Stomach (tissue), 9 donors: Measurements from ENCODE around the gene LRMDA. TPM values are rescaled to one million over a fixed set of nuclear protein-coding genes. Genes with fewer than 3 reads are reported as not detected.
A peak's percentile ranks its signal among the peaks of the same experiment; 100 is the strongest.

Experiments used
- DNase-seq, 2 donors: peaks; one replicate each; pipeline versions ENCODE4 v3.0.0 to v3.0.0-alpha.2; 2013 to 2019
- H3K27ac ChIP-seq, 5 donors: fragments of 200-600 bp in 4 of 5; sonication (generic) in 4 of 5; one replicate each; pipeline ENCODE4 v1.5.1; 2013 to 2019; ENCODE audit warnings: mild to moderate bottlenecking in 1 of 5, moderate library complexity in 1 of 5
- H3K27me3 ChIP-seq, 3 donors: fragments of 200-600 bp; sonication (generic); one replicate each; pipeline ENCODE4 v1.5.1; 2017 to 2019; ENCODE audit warnings: mixed run types in 1 of 3
- H3K36me3 ChIP-seq, 4 donors: fragments of 200-600 bp; sonication (generic); 1 replicate in 3 of 4; 2 replicates in 1 of 4; pipeline ENCODE4 v1.5.1; 2016 to 2019
- H3K4me1 ChIP-seq, 4 donors: fragments of 200-600 bp; sonication (generic); one replicate each; pipeline ENCODE4 v1.5.1; 2016 to 2019
- H3K4me3 ChIP-seq, 4 donors: fragments of 200-600 bp; sonication (generic) in 3 of 4; one replicate each; pipeline ENCODE4 v1.5.1; 2016 to 2019; ENCODE audit warnings: mild to moderate bottlenecking in 1 of 4
- H3K9me3 ChIP-seq, 4 donors: fragments of 200-600 bp; sonication (generic); one replicate each; pipeline ENCODE4 v1.5.1; 2016 to 2019
- EP300 ChIP-seq: sonication (generic); formaldehyde crosslinking; IDR thresholded peaks from one replicate; pipeline ENCODE4 v1.6.1; 2017; ENCODE audit warnings: antibody characterized with exemption
- POLR2A ChIP-seq, 4 donors: fragments of 450-650 bp; IDR thresholded peaks; one replicate each; pipeline ENCODE4 v1.6.1; 2016; ENCODE audit warnings: antibody characterized with exemption in 4 of 4, control low read depth in 2 of 4, mild to moderate bottlenecking in 1 of 4, moderate library complexity in 1 of 4
- POLR2AphosphoS5 ChIP-seq, 3 donors: sonication (generic); formaldehyde crosslinking; IDR thresholded peaks; one replicate each; pipeline ENCODE4 v1.6.1; 2016; ENCODE audit warnings: antibody characterized with exemption in 3 of 3
- WGBS, 5 donors: extraction: QIAGEN DNeasy Blood & Tissue Kit in 3 of 5; methylation state at CpG; one replicate each; pipeline versions ENCODE4 v1.1.5 to v1.1.7; 2013 to 2018; 5-methylcytosine and 5-hydroxymethylcytosine counted together
- intact Hi-C: fragments of 100-400 bp; cut with DNase I; formaldehyde crosslinking; loops from one replicate; pipeline ENCODE4 v1.15.1; 2023; ENCODE audit warnings: low total_unique reads
- polyA plus RNA-seq, 3 donors: library from polyadenylated mRNA; stranded (reverse); fragments of 200-250 nt; gene quantifications; one replicate each; pipeline ENCODE4 v1.2.3, GENCODE V29; 2013
- total RNA-seq, 5 donors: library from RNA; depleted of rRNA; stranded (reverse); fragments of >200 nt; gene quantifications; one replicate each; pipeline versions ENCODE4 v1.1.0 to v1.2.3, GENCODE V29; 2014 to 2016
- TF ChIP-seq, protein P1 (sequence below), 7 experiments: fragments of 450-650 bp in 4 of 7; fragments of 200-600 bp in 3 of 7; sonication (generic) in 3 of 7; IDR thresholded peaks; one replicate each; pipeline ENCODE4 v1.5.1; 2016 to 2019; ENCODE audit warnings: antibody characterized with exemption in 7 of 7, control low read depth in 2 of 7, mild to moderate bottlenecking in 1 of 7
- donor health status: healthy with polysubstance abuse.
- donor health status: Bipolar disorder and iron deficiency.
- donor health status: healthy.

Gene LRMDA
- total and polyA plus RNA-seq, 8 donors = 1.3 to 30.2 (median 13.6) TPM; not detected in 1

DNA sequence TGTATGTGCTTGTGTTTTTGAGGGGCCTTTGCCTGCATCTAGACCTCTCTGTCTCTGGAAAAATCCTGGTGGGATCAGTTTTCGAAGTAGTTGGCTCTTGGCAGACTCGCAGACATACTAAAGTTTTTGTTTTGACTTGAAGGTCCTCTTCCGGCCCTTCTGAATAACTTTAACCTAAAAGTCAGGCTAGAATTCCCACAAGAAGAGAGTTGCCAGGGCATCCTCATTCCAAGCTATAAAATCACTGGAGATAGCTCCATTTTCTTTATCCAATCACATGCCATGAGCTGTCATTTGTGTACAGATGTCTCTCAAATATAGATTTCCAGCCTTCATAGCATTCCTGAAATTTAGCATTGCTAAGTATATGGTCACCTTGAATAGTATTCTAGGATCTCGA lies 967.8 kb downstream of the LRMDA start:
- no peak overlapping the region for H3K4me3 ChIP-seq
- intact Hi-C loops = no loop called here
- WGBS, 5 donors = 85 to 95% (median 92%) methylated on average over 4 of the region's 4 CpGs

DNA sequence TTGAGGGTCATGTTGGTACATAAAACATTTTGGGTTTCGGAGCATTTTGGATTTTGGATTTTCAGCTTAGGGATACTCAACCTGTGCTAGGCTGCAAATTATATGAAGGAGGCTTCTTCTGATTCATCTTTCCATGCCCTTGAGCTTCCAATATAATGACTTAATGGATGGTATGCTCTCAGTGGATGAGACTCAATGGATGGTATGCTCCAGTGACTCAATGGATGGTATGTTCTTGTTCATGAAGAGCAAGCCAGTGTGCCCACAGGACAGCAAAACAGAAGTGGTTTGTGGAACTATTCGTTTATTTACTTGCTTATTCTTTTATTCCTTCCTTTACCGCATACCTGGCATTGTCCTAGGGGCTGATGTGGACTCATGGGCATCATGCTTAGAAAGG lies 969.6 kb downstream of the LRMDA start:
- no peak overlapping the region for H3K4me3 ChIP-seq
- WGBS, 5 donors = 89 to 96% (median 92%) methylated on average over 3 of the region's 3 CpGs
- no peaks in the 10 kb centered on the region for H3K36me3 ChIP-seq
- H3K27me3 ChIP-seq = no peaks in the 10 kb centered on the region
- no peak overlapping the region for H3K27ac ChIP-seq
- no peak for DNase-seq
- peaks cover 0 to 23% (median 0%) of the 10 kb centered on the region in 4 donors for H3K4me1 ChIP-seq
- intact Hi-C loops = no loop called here
- TF ChIP-seq, protein P1, sequence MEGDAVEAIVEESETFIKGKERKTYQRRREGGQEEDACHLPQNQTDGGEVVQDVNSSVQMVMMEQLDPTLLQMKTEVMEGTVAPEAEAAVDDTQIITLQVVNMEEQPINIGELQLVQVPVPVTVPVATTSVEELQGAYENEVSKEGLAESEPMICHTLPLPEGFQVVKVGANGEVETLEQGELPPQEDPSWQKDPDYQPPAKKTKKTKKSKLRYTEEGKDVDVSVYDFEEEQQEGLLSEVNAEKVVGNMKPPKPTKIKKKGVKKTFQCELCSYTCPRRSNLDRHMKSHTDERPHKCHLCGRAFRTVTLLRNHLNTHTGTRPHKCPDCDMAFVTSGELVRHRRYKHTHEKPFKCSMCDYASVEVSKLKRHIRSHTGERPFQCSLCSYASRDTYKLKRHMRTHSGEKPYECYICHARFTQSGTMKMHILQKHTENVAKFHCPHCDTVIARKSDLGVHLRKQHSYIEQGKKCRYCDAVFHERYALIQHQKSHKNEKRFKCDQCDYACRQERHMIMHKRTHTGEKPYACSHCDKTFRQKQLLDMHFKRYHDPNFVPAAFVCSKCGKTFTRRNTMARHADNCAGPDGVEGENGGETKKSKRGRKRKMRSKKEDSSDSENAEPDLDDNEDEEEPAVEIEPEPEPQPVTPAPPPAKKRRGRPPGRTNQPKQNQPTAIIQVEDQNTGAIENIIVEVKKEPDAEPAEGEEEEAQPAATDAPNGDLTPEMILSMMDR (IDR thresholded peaks at IDR 0.05) = no peak
- TF ChIP-seq POLR2AphosphoS5 (IDR thresholded peaks at IDR 0.05) (no peak), EP300 (no peak), POLR2A (IDR thresholded peaks at IDR 0.05) (no peak)
- peaks cover 0 to 6% (median 0%) of the 10 kb centered on the region in 4 donors for H3K9me3 ChIP-seq

More for the DNA sequence above, 967.8 kb downstream of the LRMDA start:
- Histone ChIP-seq H3K4me1 (peaks cover 0 to 23% (median 0%) of the 10 kb centered on the region in 4 donors), H3K9me3 (no peaks in the 10 kb centered on the region), H3K27ac (no peak overlapping the region), H3K27me3 (no peaks in the 10 kb centered on the region), H3K36me3 (no peaks in the 10 kb centered on the region)
- TF ChIP-seq POLR2A (IDR thresholded peaks at IDR 0.05) (no peak), POLR2AphosphoS5 (IDR thresholded peaks at IDR 0.05) (no peak), EP300 (no peak)
- TF ChIP-seq, protein P1 (IDR thresholded peaks at IDR 0.05) = no peak
- DNase-seq = no peak

DNA sequence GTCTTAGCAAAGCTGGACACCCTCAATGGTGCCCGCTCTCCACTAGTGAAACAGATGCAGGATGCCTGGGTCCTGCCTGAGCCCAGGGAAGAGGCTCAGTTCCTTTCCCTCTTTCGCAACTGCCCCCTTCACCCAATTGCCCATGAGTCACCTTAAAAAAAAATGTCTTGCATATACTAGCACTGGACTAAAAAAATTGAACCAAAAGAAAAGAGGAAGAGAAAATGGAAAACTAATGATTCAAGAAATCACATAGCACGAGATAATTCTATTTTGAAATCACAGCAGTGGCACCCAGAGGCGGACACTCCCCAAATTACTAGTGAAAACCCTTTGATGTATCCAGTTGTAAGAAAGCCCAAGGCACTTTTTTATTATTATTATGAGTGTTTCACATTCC lies 972.5 kb downstream of the LRMDA start:
- intact Hi-C loops = no loop called here
- H3K36me3 ChIP-seq = no peaks in the 10 kb centered on the region
- H3K27me3 ChIP-seq = no peaks in the 10 kb centered on the region
- no peak for TF ChIP-seq POLR2AphosphoS5 (IDR thresholded peaks at IDR 0.05)
- TF ChIP-seq, protein P1 (IDR thresholded peaks at IDR 0.05) = no peak
- TF ChIP-seq POLR2A (IDR thresholded peaks at IDR 0.05) = no peak
- TF ChIP-seq EP300 = no peak
- H3K4me1 ChIP-seq = peaks cover 0 to 12% (median 2%) of the 10 kb centered on the region in 4 donors
- no peak overlapping the region for H3K27ac ChIP-seq
- H3K4me3 ChIP-seq = no peak overlapping the region
- peaks cover 0 to 6% (median 0%) of the 10 kb centered on the region in 4 donors for H3K9me3 ChIP-seq
- DNase-seq = no peak
- 83 to 94% (median 92%) methylated on average over 4 of the region's 4 CpGs for WGBS, 5 donors

DNA sequence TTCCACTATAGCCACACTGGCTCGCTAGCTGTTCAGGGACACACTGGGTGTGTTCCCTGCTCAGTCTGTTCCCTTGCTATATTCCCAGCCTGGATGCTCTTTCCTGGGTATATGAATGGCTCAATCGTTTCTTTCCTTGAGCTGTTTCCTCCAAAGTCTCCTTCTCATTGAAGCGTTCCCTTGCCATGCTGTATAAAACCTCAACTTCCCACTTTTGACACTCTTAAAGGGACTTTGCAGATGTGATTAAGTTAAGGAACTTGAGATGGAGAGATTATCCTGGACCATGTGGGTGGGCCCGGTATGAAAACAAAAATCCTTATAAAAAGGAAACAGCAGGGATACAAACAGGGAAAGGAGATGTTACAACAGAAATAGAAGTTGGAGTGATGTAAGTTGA lies 973.1 kb downstream of the LRMDA start:
- no peaks in the 10 kb centered on the region for H3K36me3 ChIP-seq
- peaks cover 0 to 6% (median 0%) of the 10 kb centered on the region in 4 donors for H3K9me3 ChIP-seq
- no peak for TF ChIP-seq POLR2AphosphoS5 (IDR thresholded peaks at IDR 0.05)
- TF ChIP-seq POLR2A (IDR thresholded peaks at IDR 0.05) = no peak
- no peak for TF ChIP-seq EP300
- TF ChIP-seq, protein P1 (IDR thresholded peaks at IDR 0.05) = no peak
- H3K27me3 ChIP-seq = no peaks in the 10 kb centered on the region
- WGBS, 5 donors = 89 to 92% (median 91%) methylated on average over 4 of the region's 4 CpGs
- H3K27ac ChIP-seq = peak overlapping the region in 1 of 5 donors; percentile 49
- intact Hi-C loops = no loop called here
- peaks cover 0 to 16% (median 3%) of the 10 kb centered on the region in 4 donors for H3K4me1 ChIP-seq
- H3K4me3 ChIP-seq = no peak overlapping the region
- no peak for DNase-seq
